Activated T-helper 17 cell treated with anti-CD3 and anti-CD28 coated beads, Interleukin-2, amount 50 U/mL, for 72 hours (primary cell): ENCODE results near the gene OPHN1. TPM values are rescaled to one million over a fixed set of nuclear protein-coding genes. Genes with fewer than 3 reads are reported as not detected.
"Not testable (repeated sequence)": the region's sequence is repeated elsewhere in the genome, so short reads cannot be mapped to it uniquely, and the experiment has no call there.

Experiments
- ATAC-seq: fragments of 150-1000 bp; cut with Tn5 transposase; replicated peaks from 2 replicates; pipeline ENCODE4 v1.10.0; 2021; ENCODE audit warnings: mild to moderate bottlenecking, moderate library complexity
- H3K27ac Mint-ChIP-seq: one replicate; pipeline ENCODE4 v1.8.0; 2022; ENCODE audit warnings: mixed read lengths
- H3K27me3 Mint-ChIP-seq: one replicate; pipeline ENCODE4 v1.8.0; 2022; ENCODE audit warnings: mixed read lengths
- H3K36me3 Mint-ChIP-seq: one replicate; pipeline ENCODE4 v1.8.0; 2022; ENCODE audit warnings: low read depth, mild to moderate bottlenecking, mixed read lengths
- H3K4me1 Mint-ChIP-seq: one replicate; pipeline ENCODE4 v1.8.0; 2022; ENCODE audit warnings: mixed read lengths
- H3K4me3 Mint-ChIP-seq: one replicate; pipeline ENCODE4 v1.8.0; 2022; ENCODE audit warnings: mild to moderate bottlenecking, mixed read lengths
- H3K9me3 Mint-ChIP-seq: one replicate; pipeline ENCODE4 v1.8.0; 2022; ENCODE audit warnings: mixed read lengths
- total RNA-seq, 2 donors: library from RNA; stranded (reverse); gene quantifications; one replicate each; pipeline ENCODE4 v1.2.3, GENCODE V29; 2022

The OPHN1 gene
- total RNA-seq, 2 donors from 2014 or later: 0.22 to 0.95 TPM

GRCh38 chrX:68411729-68412128, 21.6 kb downstream of the OPHN1 start:
- Mint-ChIP-seq H3K4me3 (no peak overlapping the region), H3K9me3 (no peaks in the 10 kb centered on the region), H3K27ac (no peak overlapping the region), H3K27me3 (peaks cover 6% of the 10 kb centered on the region), H3K4me1 (no peaks in the 10 kb centered on the region), H3K36me3 (no peaks in the 10 kb centered on the region)
- ATAC-seq: no peak

- no peaks in the 10 kb centered on the region for H3K4me1 Mint-ChIP-seq
- H3K9me3 Mint-ChIP-seq: no peaks in the 10 kb centered on the region
- peaks cover 6% of the 10 kb centered on the region for H3K27me3 Mint-ChIP-seq
- H3K4me3 Mint-ChIP-seq: no peak overlapping the region
- H3K36me3 Mint-ChIP-seq: no peaks in the 10 kb centered on the region
- H3K27ac Mint-ChIP-seq: no peak overlapping the region
- no peak for ATAC-seq
Observed at GRCh38 chrX:68409194-68409593, 24.1 kb downstream of the OPHN1 start.

- peaks cover 3% of the 10 kb centered on the region for H3K27me3 Mint-ChIP-seq
- H3K9me3 Mint-ChIP-seq: no peaks in the 10 kb centered on the region
- H3K36me3 Mint-ChIP-seq: no peaks in the 10 kb centered on the region
- ATAC-seq: no peak
- H3K27ac Mint-ChIP-seq: no peak overlapping the region
- no peak overlapping the region for H3K4me3 Mint-ChIP-seq
- H3K4me1 Mint-ChIP-seq: no peaks in the 10 kb centered on the region
Observed at GRCh38 chrX:68403522-68403921, 29.8 kb downstream of the OPHN1 start.

- no peak for ATAC-seq
Observed at GRCh38 chrX:68403038-68403437, 30.3 kb downstream of the OPHN1 start.

GRCh38 chrX:68402094-68402493, 31.2 kb downstream of the OPHN1 start:
- H3K36me3 Mint-ChIP-seq: no peaks in the 10 kb centered on the region
- H3K4me3 Mint-ChIP-seq: no peak overlapping the region
- H3K27me3 Mint-ChIP-seq: peaks cover 3% of the 10 kb centered on the region
- no peak overlapping the region for H3K27ac Mint-ChIP-seq
- ATAC-seq: no peak
- no peaks in the 10 kb centered on the region for H3K9me3 Mint-ChIP-seq
- H3K4me1 Mint-ChIP-seq: no peaks in the 10 kb centered on the region

More at GRCh38 chrX:68403038-68403437, 30.3 kb downstream of the OPHN1 start:
- Mint-ChIP-seq H3K27ac (no peak overlapping the region), H3K27me3 (peaks cover 3% of the 10 kb centered on the region), H3K9me3 (no peaks in the 10 kb centered on the region), H3K4me3 (no peak overlapping the region), H3K36me3 (no peaks in the 10 kb centered on the region), H3K4me1 (no peaks in the 10 kb centered on the region)

GRCh38 chrX:68398291-68398690, 35.0 kb downstream of the OPHN1 start:
- Mint-ChIP-seq H3K36me3 (no peaks in the 10 kb centered on the region), H3K27ac (no peak overlapping the region), H3K4me1 (no peaks in the 10 kb centered on the region), H3K27me3 (peaks cover 3% of the 10 kb centered on the region), H3K9me3 (no peaks in the 10 kb centered on the region), H3K4me3 (no peak overlapping the region)
- no peak for ATAC-seq

- no peak overlapping the region for H3K27ac Mint-ChIP-seq
- H3K9me3 Mint-ChIP-seq: no peaks in the 10 kb centered on the region
- peaks cover 3% of the 10 kb centered on the region for H3K27me3 Mint-ChIP-seq
- H3K36me3 Mint-ChIP-seq: no peaks in the 10 kb centered on the region
- no peaks in the 10 kb centered on the region for H3K4me1 Mint-ChIP-seq
- no peak for ATAC-seq
- no peak overlapping the region for H3K4me3 Mint-ChIP-seq
Observed at GRCh38 chrX:68396953-68397352, 36.3 kb downstream of the OPHN1 start.

GRCh38 chrX:68389419-68389960, 43.8 kb downstream of the OPHN1 start:
- H3K27ac Mint-ChIP-seq, H3K27me3 Mint-ChIP-seq, H3K4me1 Mint-ChIP-seq, H3K36me3 Mint-ChIP-seq, H3K9me3 Mint-ChIP-seq, ATAC-seq, H3K4me3 Mint-ChIP-seq: not testable (repeated sequence)

- Mint-ChIP-seq H3K36me3 (no peaks in the 10 kb centered on the region), H3K9me3 (no peaks in the 10 kb centered on the region), H3K4me1 (no peaks in the 10 kb centered on the region), H3K4me3 (no peak overlapping the region), H3K27me3 (peaks cover 4% of the 10 kb centered on the region), H3K27ac (no peak overlapping the region)
- ATAC-seq: no peak
Observed at GRCh38 chrX:68387776-68388175, 45.5 kb downstream of the OPHN1 start.

- no peak for ATAC-seq
- H3K4me1 Mint-ChIP-seq: no peaks in the 10 kb centered on the region
Observed at GRCh38 chrX:68383540-68383939, 49.8 kb downstream of the OPHN1 start.

GRCh38 chrX:68377579-68377978, 55.7 kb downstream of the OPHN1 start:
- H3K36me3 Mint-ChIP-seq, ATAC-seq, H3K9me3 Mint-ChIP-seq, H3K4me1 Mint-ChIP-seq, H3K4me3 Mint-ChIP-seq, H3K27ac Mint-ChIP-seq, H3K27me3 Mint-ChIP-seq: not testable (repeated sequence)

More at GRCh38 chrX:68383540-68383939, 49.8 kb downstream of the OPHN1 start:
- Mint-ChIP-seq H3K27ac (no peak overlapping the region), H3K4me3 (no peak overlapping the region), H3K27me3 (peaks cover 4% of the 10 kb centered on the region), H3K36me3 (no peaks in the 10 kb centered on the region), H3K9me3 (no peaks in the 10 kb centered on the region)

GRCh38 chrX:68376373-68376772, 56.9 kb downstream of the OPHN1 start:
- Mint-ChIP-seq H3K27ac (no peak overlapping the region), H3K36me3 (no peaks in the 10 kb centered on the region), H3K4me1 (no peaks in the 10 kb centered on the region), H3K9me3 (no peaks in the 10 kb centered on the region), H3K27me3 (no peaks in the 10 kb centered on the region), H3K4me3 (no peak overlapping the region)
- ATAC-seq: no peak

- no peaks in the 10 kb centered on the region for H3K4me1 Mint-ChIP-seq
- no peaks in the 10 kb centered on the region for H3K9me3 Mint-ChIP-seq
- no peak for ATAC-seq
- no peaks in the 10 kb centered on the region for H3K27me3 Mint-ChIP-seq
- no peak overlapping the region for H3K4me3 Mint-ChIP-seq
- H3K27ac Mint-ChIP-seq: no peak overlapping the region
- no peaks in the 10 kb centered on the region for H3K36me3 Mint-ChIP-seq
Observed at GRCh38 chrX:68375803-68376202, 57.5 kb downstream of the OPHN1 start.

- Mint-ChIP-seq H3K27me3 (no peaks in the 10 kb centered on the region), H3K9me3 (no peaks in the 10 kb centered on the region), H3K4me1 (no peaks in the 10 kb centered on the region), H3K36me3 (no peaks in the 10 kb centered on the region), H3K27ac (no peak overlapping the region), H3K4me3 (no peak overlapping the region)
- no peak for ATAC-seq
Observed at GRCh38 chrX:68372665-68373064, 60.6 kb downstream of the OPHN1 start.

- H3K27ac Mint-ChIP-seq: no peak overlapping the region
- ATAC-seq: no peak
- no peak overlapping the region for H3K4me3 Mint-ChIP-seq
- H3K9me3 Mint-ChIP-seq: no peaks in the 10 kb centered on the region
- no peaks in the 10 kb centered on the region for H3K4me1 Mint-ChIP-seq
- no peaks in the 10 kb centered on the region for H3K27me3 Mint-ChIP-seq
- no peaks in the 10 kb centered on the region for H3K36me3 Mint-ChIP-seq
Observed at GRCh38 chrX:68369559-68369958, 63.7 kb downstream of the OPHN1 start.

GRCh38 chrX:68365341-68365740, 68.0 kb downstream of the OPHN1 start:
- no peak for ATAC-seq
- Mint-ChIP-seq H3K9me3 (no peaks in the 10 kb centered on the region), H3K27ac (no peak overlapping the region), H3K36me3 (no peaks in the 10 kb centered on the region), H3K27me3 (no peaks in the 10 kb centered on the region), H3K4me1 (no peaks in the 10 kb centered on the region), H3K4me3 (no peak overlapping the region)
